GM12873 (cell line): ENCODE measurements around the gene ATP2A3.

ENCODE experiments used
- CTCF ChIP-seq: IDR thresholded peaks from 2 replicates; pipeline ENCODE4 v1.5.1; 2012; ENCODE audit warnings: low read depth, mild to moderate bottlenecking, moderate library complexity, low read length, control low read depth; ENCODE audit not compliant: insufficient read depth; ENCODE audit errors: missing control alignments

Gene ATP2A3

DNA sequence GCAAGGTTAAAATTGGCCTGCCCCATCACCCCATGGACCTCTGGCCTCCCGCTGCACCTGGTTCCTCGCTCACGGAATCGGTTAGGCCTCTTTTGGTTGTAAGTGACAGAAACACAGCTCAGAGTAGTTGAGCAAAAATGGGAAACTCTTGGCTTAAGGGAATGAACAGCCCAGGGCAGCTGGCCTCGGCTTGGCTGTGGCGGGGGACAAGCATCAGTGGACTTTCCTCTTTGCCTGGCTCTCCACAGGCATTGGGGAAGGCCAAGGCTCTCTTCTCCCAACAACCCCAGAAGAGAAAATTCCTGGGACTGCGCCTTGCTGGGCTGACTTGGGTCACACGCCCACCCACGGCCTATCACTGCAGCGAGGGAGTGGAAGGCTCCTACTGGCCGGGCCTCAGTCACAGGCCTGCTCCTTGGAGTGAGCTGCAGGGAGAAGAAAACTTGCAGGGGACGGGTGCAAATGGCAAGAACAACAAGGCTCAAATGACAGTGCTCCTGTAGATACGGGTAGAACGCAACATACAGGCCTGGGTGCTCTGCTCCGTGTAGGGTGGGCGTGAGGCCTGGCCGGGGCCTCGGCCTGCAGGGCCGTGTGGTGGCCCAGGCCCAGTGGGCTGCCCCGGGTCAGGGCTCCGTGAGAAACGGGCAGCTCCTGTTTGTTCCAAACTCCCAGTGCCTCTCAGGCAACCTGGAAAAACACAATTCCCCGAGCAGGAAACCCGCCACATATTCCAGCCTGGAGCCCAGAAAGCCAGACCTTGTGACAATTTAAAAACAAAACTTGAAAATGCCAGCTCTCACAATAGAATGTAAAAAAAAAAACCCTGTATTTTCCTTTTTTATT, 25.0 kb upstream of the ATP2A3 start:
- no peak for TF ChIP-seq CTCF

GRCh38 chr17:3988297-3989040, 24.2 kb upstream of the ATP2A3 start:
- TF ChIP-seq CTCF: no peak

DNA sequence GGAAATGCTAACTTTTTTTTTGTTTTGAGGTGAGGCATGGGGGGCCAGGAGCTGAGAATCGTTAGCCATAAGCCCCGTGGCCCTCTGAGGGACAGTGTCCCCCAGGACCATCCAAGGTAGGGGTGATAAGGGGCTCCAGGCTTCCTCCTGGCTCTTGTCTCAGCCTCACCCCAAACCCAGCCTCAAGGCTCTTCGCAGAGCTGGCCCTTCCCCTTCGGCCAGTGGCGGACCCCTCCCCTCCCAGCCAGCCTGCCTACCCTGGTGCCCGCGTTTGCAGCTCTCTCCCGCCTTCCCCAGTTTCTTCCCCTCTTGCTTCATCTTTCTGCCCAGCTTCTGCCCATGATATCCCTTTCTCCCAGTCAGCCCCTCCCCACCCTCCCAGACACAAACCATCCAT, 22.7 kb upstream of the ATP2A3 start:
- no peak for TF ChIP-seq CTCF

- TF ChIP-seq CTCF: no peak
These were observed 22.2 kb upstream of the ATP2A3 start for GRCh38 chr17:3986270-3986938.

GRCh38 chr17:3985846-3986245, 21.6 kb upstream of the ATP2A3 start:
- TF ChIP-seq CTCF: no peak

DNA sequence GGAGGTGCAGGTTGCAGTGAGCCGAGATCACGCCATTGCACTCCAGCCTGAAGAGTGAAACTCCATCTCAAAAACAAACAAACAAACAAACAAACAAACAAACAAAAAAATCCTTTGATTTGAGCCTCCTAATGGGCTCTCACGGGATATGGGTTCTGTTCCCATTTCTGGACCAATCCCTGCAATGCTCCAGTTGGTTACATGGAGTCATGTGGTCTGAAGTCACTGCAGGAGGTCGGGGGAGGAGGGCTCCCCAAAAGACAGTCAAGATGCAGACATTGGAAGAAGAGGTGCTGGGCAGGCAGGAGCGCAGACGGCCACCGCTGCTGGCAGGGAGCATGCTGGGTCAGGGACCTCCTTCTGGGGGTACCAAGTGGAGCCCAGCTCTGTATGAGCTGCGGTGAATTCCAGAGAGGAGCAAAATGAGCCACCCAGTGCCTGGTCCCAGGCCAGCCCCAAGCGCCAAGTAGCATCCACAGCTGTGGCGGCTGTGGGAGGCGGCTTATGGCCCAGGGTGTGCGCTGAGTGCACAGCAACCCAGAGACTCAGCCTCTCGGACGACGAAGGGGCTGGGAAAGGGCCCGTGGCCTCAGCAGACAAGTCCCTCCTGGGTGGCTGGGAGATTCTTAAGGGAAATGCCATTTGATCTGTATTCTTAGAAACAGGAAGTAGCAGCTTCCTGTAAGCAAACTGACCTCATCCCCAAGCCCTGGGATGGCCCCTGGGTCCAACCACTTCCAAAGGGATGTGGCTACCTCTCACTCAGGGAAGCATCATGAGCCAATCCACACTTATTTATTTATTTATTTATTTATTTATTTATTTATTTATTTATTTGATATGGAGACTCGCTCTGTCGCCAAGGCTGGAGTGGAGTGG, 19.6 kb upstream of the ATP2A3 start:
- TF ChIP-seq CTCF: no peak
